Keratinocyte (primary cell): Measurements from ENCODE around the gene PTOV1. TPM values are rescaled to one million over a fixed set of nuclear protein-coding genes. Genes with fewer than 3 reads are reported as not detected.

ENCODE experiments used
- DNase-seq: peaks from one replicate; pipeline ENCODE4 v3.0.0-alpha.2; 2011; ENCODE audit warnings: low read depth, missing footprints, low spot score
- FAIRE-seq: peaks from 2 replicates; lab custom pipeline; 2011; peaks lifted over from hg19 to GRCh38; lab: Jason Lieb, UNC
- H2AFZ ChIP-seq: 2 replicates; pipeline ENCODE4 v1.6.0; 2012; ENCODE audit warnings: low read length, control low read depth, inconsistent platforms; ENCODE audit not compliant: control insufficient read depth
- H3K27ac ChIP-seq: 2 replicates; pipeline ENCODE4 v1.5.1; 2011; ENCODE audit warnings: low read length; ENCODE audit not compliant: control insufficient read depth, insufficient read depth
- H3K27me3 ChIP-seq: 3 replicates; pipeline ENCODE4 v1.6.0; 2011; ENCODE audit warnings: low read length; ENCODE audit not compliant: control insufficient read depth, insufficient read depth; ENCODE audit errors: extremely low read depth
- H3K36me3 ChIP-seq, 2 experiments: 2 replicates in 1 of 2; 3 replicates in 1 of 2; pipeline ENCODE4 v1.5.1; 2011; ENCODE audit warnings: low read length in 2 of 2, mild to moderate bottlenecking in 1 of 2; ENCODE audit not compliant: control insufficient read depth in 2 of 2, insufficient read depth in 2 of 2; ENCODE audit errors: extremely low read depth in 1 of 2
- H3K4me1 ChIP-seq: 3 replicates; pipeline ENCODE4 v1.5.1; 2011; ENCODE audit warnings: low read length; ENCODE audit not compliant: control insufficient read depth, insufficient read depth; ENCODE audit errors: extremely low read depth
- H3K4me2 ChIP-seq: 3 replicates; pipeline ENCODE4 v1.6.0; 2011; ENCODE audit warnings: low read depth, low read length; ENCODE audit not compliant: control insufficient read depth, insufficient read depth; ENCODE audit errors: extremely low read depth
- H3K4me3 ChIP-seq, 3 experiments: fragments of 200-600 bp in 1 of 3; sonication (generic) in 1 of 3; 2 replicates in 2 of 3; 3 replicates in 1 of 3; pipeline ENCODE4 v1.5.1; 2011 to 2016; ENCODE audit warnings: low read length in 3 of 3, mild to moderate bottlenecking in 3 of 3, control low read depth in 2 of 3, inconsistent platforms in 1 of 3, low read depth in 1 of 3, mixed read lengths in 1 of 3, mixed run types in 1 of 3, moderate library complexity in 1 of 3; ENCODE audit not compliant: control insufficient read depth in 2 of 3, insufficient read depth in 2 of 3; ENCODE audit errors: extremely low read depth in 1 of 3
- H3K79me2 ChIP-seq: 2 replicates; pipeline ENCODE4 v1.6.0; 2012; ENCODE audit warnings: low read length; ENCODE audit not compliant: control insufficient read depth, insufficient read depth
- H3K9ac ChIP-seq: 3 replicates; pipeline ENCODE4 v1.6.0; 2011; ENCODE audit warnings: low read length; ENCODE audit not compliant: control insufficient read depth, insufficient read depth; ENCODE audit errors: extremely low read depth
- H3K9me1 ChIP-seq: 3 replicates; pipeline ENCODE4 v1.6.0; 2011; ENCODE audit warnings: low read length; ENCODE audit not compliant: control insufficient read depth, insufficient read depth; ENCODE audit errors: extremely low read depth
- H3K9me3 ChIP-seq: 2 replicates; pipeline ENCODE4 v1.5.1; 2012; ENCODE audit warnings: low read depth, low read length; ENCODE audit not compliant: control insufficient read depth
- H4K20me1 ChIP-seq: 3 replicates; pipeline ENCODE4 v1.6.0; 2011; ENCODE audit warnings: low read length; ENCODE audit not compliant: control insufficient read depth, insufficient read depth; ENCODE audit errors: extremely low read depth
- EZH2 ChIP-seq: IDR thresholded peaks from one replicate; pipeline ENCODE4 v1.6.1; 2012; ENCODE audit warnings: inconsistent platforms, mild to moderate bottlenecking, low read length, moderate library complexity
- dilution Hi-C: fragments of 300-500 bp; cut with MboI; formaldehyde crosslinking; loops from one replicate; pipeline ENCODE4 v1.7.0; 2020; ENCODE audit warnings: low sequenced_read_pairs; ENCODE audit not compliant: extremely low pct_ligation_motif_present
- polyA plus RNA-seq, 5 experiments: library from polyadenylated mRNA; depleted of rRNA in 3 of 5; stranded (reverse) in 3 of 5; stranded (forward) in 1 of 5; unstranded in 1 of 5; fragments of >200 nt; gene quantifications; 1 replicate in 1 of 5; 2 replicates in 3 of 5; 3 replicates in 1 of 5; pipeline versions ENCODE4 v1.2.1 to v1.2.3, GENCODE V29; 2011 to 2012; ENCODE audit warnings: missing spikeins in 2 of 5, low read depth in 1 of 5, low replicate concordance in 1 of 5
- TF ChIP-seq, protein P1 (sequence below), 3 experiments: IDR thresholded peaks in 1 of 3; conservative IDR thresholded peaks in 1 of 3; optimal IDR thresholded peaks in 1 of 3; 2 replicates in 2 of 3; 3 replicates in 1 of 3; pipeline versions ENCODE3 to v1.5.1; 2011; ENCODE audit warnings: low read length in 3 of 3, mild to moderate bottlenecking in 3 of 3, moderate library complexity in 2 of 3, control low read depth in 1 of 3, inconsistent platforms in 1 of 3; ENCODE audit not compliant: insufficient read depth in 2 of 3; ENCODE audit errors: extremely low read depth in 1 of 3

The PTOV1 gene
- polyA plus RNA-seq, 1 donor (not counting 4 experiments of a cell fraction or from before 2014, with no cell fraction given): 22.9 TPM

DNA sequence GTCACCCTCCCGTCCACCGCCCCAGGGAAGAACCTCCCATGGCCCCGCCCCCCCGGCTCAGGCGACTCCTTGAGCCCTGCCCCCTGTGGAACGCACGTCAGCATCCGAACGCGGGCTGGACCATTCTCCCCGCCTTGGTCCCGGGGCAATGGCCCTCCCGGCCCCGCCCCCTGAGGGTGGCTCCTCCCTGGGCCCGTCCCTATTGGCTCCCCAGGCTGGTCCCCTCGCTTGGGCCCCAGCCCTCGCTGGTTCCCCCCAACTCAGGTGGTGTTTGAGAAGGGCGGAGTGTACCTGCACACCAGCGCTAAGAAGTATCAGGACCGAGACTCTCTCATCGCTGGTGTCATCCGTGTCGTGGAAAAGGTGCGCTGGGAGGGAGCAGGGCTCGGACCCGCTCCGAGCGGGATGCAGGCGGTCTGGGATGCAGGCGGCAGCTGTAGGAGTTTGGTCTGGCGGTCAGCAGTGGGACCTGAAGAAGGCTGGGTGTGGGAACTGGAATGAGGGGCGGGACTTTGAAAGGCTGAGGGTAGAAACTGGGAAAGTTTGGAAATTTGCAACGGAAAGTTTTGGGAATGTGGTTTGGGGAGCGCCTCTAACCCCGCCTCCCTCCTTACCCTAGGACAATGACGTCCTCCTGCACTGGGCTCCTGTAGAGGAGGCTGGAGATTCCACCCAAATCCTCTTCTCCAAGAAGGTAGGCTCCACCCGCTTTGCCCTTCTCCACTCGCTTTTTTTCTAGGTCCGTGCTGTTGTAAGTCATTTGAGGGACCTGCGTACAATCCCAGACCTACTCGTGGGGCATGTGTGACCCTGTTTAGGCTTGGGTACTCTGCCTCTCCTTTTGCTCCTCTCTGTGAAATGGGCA, 27.2 kb downstream of the PTOV1 start:
- peak; percentile 44 for FAIRE-seq

DNA sequence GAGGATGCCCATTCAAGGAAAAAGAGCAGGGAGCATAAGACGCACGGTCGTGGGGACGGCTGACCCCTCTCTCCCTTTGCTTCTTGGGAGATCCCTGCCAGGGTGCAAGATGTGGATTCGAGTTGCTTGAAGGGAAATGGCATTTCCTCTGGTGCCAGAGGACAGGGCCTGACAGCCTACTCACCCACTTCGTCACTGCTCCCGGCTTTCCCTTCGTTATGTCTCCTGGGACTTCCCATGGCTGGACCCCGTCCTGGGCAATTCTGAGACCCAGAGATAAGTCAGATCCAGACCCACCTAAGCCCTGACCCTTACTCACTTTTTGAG, 27.7 kb downstream of the PTOV1 start:
- H3K9me3 ChIP-seq: peaks cover 4% of the 10 kb centered on the region
- peak overlapping the region; percentile 99 for H3K9ac ChIP-seq
- H3K4me2 ChIP-seq: peak overlapping the region; percentile 82
- H3K27ac ChIP-seq: peak overlapping the region; percentile 100
- H3K4me3 ChIP-seq: peak overlapping the region in 2 of 3 experiments; percentile 84 to 86
- H3K4me1 ChIP-seq: peaks cover 23% of the 10 kb centered on the region
- no peak overlapping the region for H2AFZ ChIP-seq
- H3K27me3 ChIP-seq: no peaks in the 10 kb centered on the region
- dilution Hi-C loops: no loop called here
- peaks cover 31 to 35% of the 10 kb centered on the region in 2 experiments for H3K36me3 ChIP-seq
- TF ChIP-seq EZH2: no peak
- TF ChIP-seq, protein P1, sequence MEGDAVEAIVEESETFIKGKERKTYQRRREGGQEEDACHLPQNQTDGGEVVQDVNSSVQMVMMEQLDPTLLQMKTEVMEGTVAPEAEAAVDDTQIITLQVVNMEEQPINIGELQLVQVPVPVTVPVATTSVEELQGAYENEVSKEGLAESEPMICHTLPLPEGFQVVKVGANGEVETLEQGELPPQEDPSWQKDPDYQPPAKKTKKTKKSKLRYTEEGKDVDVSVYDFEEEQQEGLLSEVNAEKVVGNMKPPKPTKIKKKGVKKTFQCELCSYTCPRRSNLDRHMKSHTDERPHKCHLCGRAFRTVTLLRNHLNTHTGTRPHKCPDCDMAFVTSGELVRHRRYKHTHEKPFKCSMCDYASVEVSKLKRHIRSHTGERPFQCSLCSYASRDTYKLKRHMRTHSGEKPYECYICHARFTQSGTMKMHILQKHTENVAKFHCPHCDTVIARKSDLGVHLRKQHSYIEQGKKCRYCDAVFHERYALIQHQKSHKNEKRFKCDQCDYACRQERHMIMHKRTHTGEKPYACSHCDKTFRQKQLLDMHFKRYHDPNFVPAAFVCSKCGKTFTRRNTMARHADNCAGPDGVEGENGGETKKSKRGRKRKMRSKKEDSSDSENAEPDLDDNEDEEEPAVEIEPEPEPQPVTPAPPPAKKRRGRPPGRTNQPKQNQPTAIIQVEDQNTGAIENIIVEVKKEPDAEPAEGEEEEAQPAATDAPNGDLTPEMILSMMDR (optimal IDR thresholded peaks at IDR 0.05 in 1 of 3, IDR thresholded peaks at IDR 0.05 in 1 of 3, conservative IDR thresholded peaks at IDR 0.05 in 1 of 3; ENCODE audit: extremely low read depth in 1 of 3, insufficient read depth in 2 of 3, low read length in 3 of 3): no peak
- peaks cover 31% of the 10 kb centered on the region for H3K79me2 ChIP-seq
- DNase-seq (no peak), FAIRE-seq (no peak)
- H3K9me1 ChIP-seq: no peaks in the 10 kb centered on the region
- no peaks in the 10 kb centered on the region for H4K20me1 ChIP-seq

More for the DNA sequence above, 27.2 kb downstream of the PTOV1 start:
- H3K27me3 ChIP-seq: no peaks in the 10 kb centered on the region
- peaks cover 23% of the 10 kb centered on the region for H3K4me1 ChIP-seq
- peak; percentile 83 for DNase-seq
- peak overlapping the region; percentile 86 to 95 (median 92) for H3K4me3 ChIP-seq
- peak overlapping the region; percentile 99 for H3K9ac ChIP-seq
- dilution Hi-C loops: no loop called here
- H3K4me2 ChIP-seq: peak overlapping the region; percentile 82
- TF ChIP-seq EZH2: no peak
- TF ChIP-seq, protein P1 (optimal IDR thresholded peaks at IDR 0.05 in 1 of 3, IDR thresholded peaks at IDR 0.05 in 1 of 3, conservative IDR thresholded peaks at IDR 0.05 in 1 of 3; ENCODE audit: extremely low read depth in 1 of 3, insufficient read depth in 2 of 3, low read length in 3 of 3): no peak
- peaks cover 27 to 31% of the 10 kb centered on the region in 2 experiments for H3K36me3 ChIP-seq
- H4K20me1 ChIP-seq: no peaks in the 10 kb centered on the region
- peaks cover 35% of the 10 kb centered on the region for H3K79me2 ChIP-seq
- peak overlapping the region; percentile 97 for H2AFZ ChIP-seq
- H3K9me3 ChIP-seq: peaks cover 4% of the 10 kb centered on the region
- H3K9me1 ChIP-seq: no peaks in the 10 kb centered on the region
- H3K27ac ChIP-seq: peak overlapping the region; percentile 100
